Activated CD4-positive, alpha-beta memory T cell treated with anti-CD3 and anti-CD28 coated beads for 36 hours (primary cell): ENCODE measurements around the gene LNP1. TPM values are rescaled to one million over a fixed set of nuclear protein-coding genes. Genes with fewer than 3 reads are reported as not detected.

Source experiments
- CTCF ChIA-PET: fragments of 350-600 bp; sonication (Branson Sonifier 250); formaldehyde crosslinking; loops from one replicate; lab custom pipeline; 2021; ENCODE audit warnings: antibody characterized with exemption, inconsistent platforms; lab: Charles Lee
- POLR2A ChIA-PET: fragments of 350-600 bp; sonication (Branson Sonifier 250); formaldehyde crosslinking; loops from one replicate; lab custom pipeline; 2021; ENCODE audit warnings: antibody characterized with exemption; lab: Charles Lee
- DNase-seq: peaks from one replicate; pipeline ENCODE4 v3.0.0-alpha.2; 2020
- H3K27ac Mint-ChIP-seq: one replicate; pipeline ENCODE4 v1.8.0; 2021; ENCODE audit warnings: mixed read lengths
- H3K27me3 Mint-ChIP-seq: one replicate; pipeline ENCODE4 v1.8.0; 2021; ENCODE audit warnings: mixed read lengths
- H3K36me3 Mint-ChIP-seq: one replicate; pipeline ENCODE4 v1.8.0; 2021; ENCODE audit warnings: mixed read lengths
- H3K4me1 Mint-ChIP-seq: one replicate; pipeline ENCODE4 v1.8.0; 2021; ENCODE audit warnings: low read depth, mixed read lengths
- H3K4me3 Mint-ChIP-seq: one replicate; pipeline ENCODE4 v1.8.0; 2021; ENCODE audit warnings: mild to moderate bottlenecking, mixed read lengths
- H3K9me3 Mint-ChIP-seq: one replicate; pipeline ENCODE4 v1.8.0; 2021; ENCODE audit warnings: mixed read lengths
- intact Hi-C: fragments of 100-400 bp; cut with micrococcal nuclease; formaldehyde crosslinking; loops from one replicate; pipeline ENCODE4 v1.15.1; 2023
- total RNA-seq, 2 experiments: library from RNA; stranded (reverse); gene quantifications; one replicate each; pipeline ENCODE4 v1.2.3, GENCODE V29; 2021

LNP1 gene
- total RNA-seq, 2 experiments from 2014 or later = 1.9 to 2.3 TPM

- CTCF ChIA-PET = interaction anchor here (0.6 kb wide), 2 partner anchors 97 to 660 kb away, joined by 4 to 6 read pairs; no protein-coding TSS in a partner anchor
- no peaks in the 10 kb centered on the region for H3K9me3 Mint-ChIP-seq
- H3K36me3 Mint-ChIP-seq = no peaks in the 10 kb centered on the region
- H3K27me3 Mint-ChIP-seq = peaks cover 11% of the 10 kb centered on the region
- peak; percentile 90 for DNase-seq
- H3K4me3 Mint-ChIP-seq = peak within 1 kb of the TSS; percentile 82
- H3K27ac Mint-ChIP-seq = no peak within 1 kb of the TSS
- POLR2A ChIA-PET = interaction anchor here (1.0 kb wide), 1 partner anchor 156 kb away, joined by 3 read pairs; no protein-coding TSS in a partner anchor
- intact Hi-C loops = loop anchor here (1.0 to 10.0 kb wide), 3 partner anchors 91 to 160 kb away; partner anchors contain the start of genes LNP1, NIT2 and TOMM70
- peaks cover 9% of the 10 kb centered on the region for H3K4me1 Mint-ChIP-seq
These were observed 91.0 kb downstream of the LNP1 start, which contains the start of gene TMEM45A for GRCh38 chr3:100492059-100493006. TMEM45A (plus strand) TSS chr3:100492619; CDS start chr3:100555212, 62,593 bp downstream.

GRCh38 chr3:100496711-100497261 is 95.4 kb downstream of the LNP1 start:
- no peaks in the 10 kb centered on the region for H3K9me3 Mint-ChIP-seq
- intact Hi-C loops = loop anchor here (10.0 kb wide), 1 partner anchor 98 kb away; no protein-coding TSS in a partner anchor
- peaks cover 16% of the 10 kb centered on the region for H3K27me3 Mint-ChIP-seq
- no peak overlapping the region for H3K4me3 Mint-ChIP-seq
- POLR2A ChIA-PET = no interaction called here
- no peak for DNase-seq
- H3K27ac Mint-ChIP-seq = no peak overlapping the region
- H3K4me1 Mint-ChIP-seq = peaks cover 7% of the 10 kb centered on the region
- H3K36me3 Mint-ChIP-seq = no peaks in the 10 kb centered on the region
- CTCF ChIA-PET = interaction anchor here (0.6 kb wide), 1 partner anchor 1305 kb away, joined by 4 read pairs; no protein-coding TSS in a partner anchor

- Mint-ChIP-seq H3K4me1 (no peaks in the 10 kb centered on the region), H3K27ac (no peak overlapping the region), H3K27me3 (peaks cover 24% of the 10 kb centered on the region), H3K36me3 (no peaks in the 10 kb centered on the region), H3K4me3 (no peak overlapping the region), H3K9me3 (no peaks in the 10 kb centered on the region)
- DNase-seq = no peak
- intact Hi-C loops = loop anchor here (10.0 kb wide), 1 partner anchor 95 kb away; no protein-coding TSS in a partner anchor
- POLR2A ChIA-PET = no interaction called here
- CTCF ChIA-PET = no interaction called here
These were observed 98.3 kb downstream of the LNP1 start for GRCh38 chr3:100499651-100500050.

GRCh38 chr3:100500320-100500880 is 99.1 kb downstream of the LNP1 start:
- Mint-ChIP-seq H3K4me3 (no peak overlapping the region), H3K27me3 (peaks cover 24% of the 10 kb centered on the region), H3K9me3 (no peaks in the 10 kb centered on the region), H3K27ac (no peak overlapping the region), H3K36me3 (no peaks in the 10 kb centered on the region), H3K4me1 (no peaks in the 10 kb centered on the region)
- ChIA-PET CTCF (no interaction called here), POLR2A (no interaction called here)
- intact Hi-C loops = no loop called here
- DNase-seq = no peak

- peaks cover 36% of the 10 kb centered on the region for H3K27me3 Mint-ChIP-seq
- no peak overlapping the region for H3K27ac Mint-ChIP-seq
- no peak for DNase-seq
- CTCF ChIA-PET = no interaction called here
- no peaks in the 10 kb centered on the region for H3K9me3 Mint-ChIP-seq
- H3K4me3 Mint-ChIP-seq = no peak overlapping the region
- intact Hi-C loops = no loop called here
- H3K36me3 Mint-ChIP-seq = no peaks in the 10 kb centered on the region
- no peaks in the 10 kb centered on the region for H3K4me1 Mint-ChIP-seq
- POLR2A ChIA-PET = no interaction called here
These were observed 102.1 kb downstream of the LNP1 start for GRCh38 chr3:100503448-100503847.

Other genes starting within 250 kb of the LNP1 start
- 10 to 100 TPM; 17.8 to 22.7 TPM for gene TBC1D23, start 140.5 kb upstream of the LNP1 start, total RNA-seq
- 10 to 100 TPM; 65.3 to 65.7 TPM for gene NIT2, start 66.8 kb upstream of the LNP1 start, total RNA-seq
- 10 to 100 TPM; 44.9 to 47.1 TPM for gene TOMM70, start 450 bp upstream of the LNP1 start, total RNA-seq
- under 1 TPM; 0.65 to 0.74 TPM for gene TMEM45A, start 91.1 kb downstream of the LNP1 start, total RNA-seq
- not detected for gene ADGRG7, start 208.1 kb downstream of the LNP1 start, total RNA-seq